SK-N-SH treated with all-trans-retinoic acid at 6 μM for 48 hours (cell line): Measurements from ENCODE around the gene ABCB8.

Source experiments
- ATAC-seq: fragments of 200-7000 bp; cut with Tn5 transposase; 3 replicates; pipeline ENCODE4 v1.9.1; 2020; ENCODE audit warnings: mild to moderate bottlenecking, moderate library complexity
- BACH2 ChIP-seq: fragments of 250-450 bp; sonication (Bioruptor Pico); IDR thresholded peaks from 2 replicates; pipeline ENCODE4 v1.9.0; 2021; ENCODE audit warnings: mild to moderate bottlenecking, borderline replicate concordance
- CSRNP3 ChIP-seq: fragments of 250-450 bp; sonication (Bioruptor Pico); IDR thresholded peaks from 2 replicates; pipeline ENCODE4 v1.5.1; 2021; ENCODE audit warnings: mild to moderate bottlenecking, moderate library complexity
- ESRRG ChIP-seq: fragments of 250-450 bp; sonication (Bioruptor Pico); IDR thresholded peaks from 2 replicates; pipeline ENCODE4 v1.6.1; 2021; ENCODE audit warnings: mild to moderate bottlenecking
- GLIS3 ChIP-seq: fragments of 250-450 bp; sonication (Bioruptor Pico); IDR thresholded peaks from 2 replicates; pipeline ENCODE4 v1.5.0; 2020; ENCODE audit warnings: mild to moderate bottlenecking, moderate library complexity
- ISL1 ChIP-seq: fragments of 250-450 bp; sonication (Bioruptor Pico); IDR thresholded peaks from 2 replicates; pipeline ENCODE4 v2.1.2; 2022; ENCODE audit warnings: mild to moderate bottlenecking, moderate library complexity
- OSR1 ChIP-seq: fragments of 250-450 bp; sonication (Bioruptor Pico); IDR thresholded peaks from 2 replicates; pipeline ENCODE4 v1.8.0; 2022; ENCODE audit warnings: moderate library complexity, mild to moderate bottlenecking, inconsistent platforms
- PATZ1 ChIP-seq: fragments of 250-450 bp; sonication (Bioruptor Pico); IDR thresholded peaks from 2 replicates; pipeline ENCODE4 v1.8.0; 2020; ENCODE audit warnings: mild to moderate bottlenecking, moderate library complexity, borderline replicate concordance
- POU6F1 ChIP-seq: fragments of 250-450 bp; sonication (Bioruptor Pico); IDR thresholded peaks from 2 replicates; pipeline ENCODE4 v1.8.0; 2021; ENCODE audit warnings: low read depth, mild to moderate bottlenecking, moderate library complexity, borderline replicate concordance
- PPARA ChIP-seq: fragments of 250-450 bp; sonication (Bioruptor Pico); IDR thresholded peaks from 2 replicates; pipeline ENCODE4 v1.5.0; 2020; ENCODE audit warnings: mild to moderate bottlenecking, borderline replicate concordance
- RARB ChIP-seq: fragments of 250-450 bp; sonication (Bioruptor Pico); IDR thresholded peaks from 2 replicates; pipeline ENCODE4 v1.8.0; 2021; ENCODE audit warnings: mild to moderate bottlenecking, moderate library complexity
- SNAI2 ChIP-seq: fragments of 250-450 bp; sonication (Bioruptor Pico); IDR thresholded peaks from 2 replicates; pipeline ENCODE4 v1.5.0; 2020; ENCODE audit warnings: mild to moderate bottlenecking, moderate library complexity
- TCF4 ChIP-seq: fragments of 250-450 bp; sonication (Bioruptor Pico); IDR thresholded peaks from 2 replicates; pipeline ENCODE4 v1.8.0; 2021; ENCODE audit warnings: mild to moderate bottlenecking, moderate library complexity, borderline replicate concordance
- TOX ChIP-seq: fragments of 250-450 bp; sonication (Bioruptor Pico); IDR thresholded peaks from 2 replicates; pipeline ENCODE4 v1.8.0; 2021; ENCODE audit warnings: mild to moderate bottlenecking, moderate library complexity, borderline replicate concordance
- ZC3H10 ChIP-seq: fragments of 250-450 bp; sonication (Bioruptor Pico); IDR thresholded peaks from 2 replicates; pipeline ENCODE4 v1.5.1; 2021; ENCODE audit warnings: mild to moderate bottlenecking, moderate library complexity
- ZFP3 ChIP-seq: fragments of 250-450 bp; sonication (Bioruptor Pico); IDR thresholded peaks from 2 replicates; pipeline ENCODE4 v1.5.0; 2020; ENCODE audit warnings: mild to moderate bottlenecking, moderate library complexity
- ZFP30 ChIP-seq: fragments of 450-650 bp; formaldehyde crosslinking; IDR thresholded peaks from 2 replicates; pipeline ENCODE4 v1.5.0; 2022; ENCODE audit warnings: mild to moderate bottlenecking, moderate library complexity
- ZNF70 ChIP-seq: fragments of 450-650 bp; formaldehyde crosslinking; IDR thresholded peaks from 2 replicates; pipeline ENCODE4 v1.5.0; 2020; ENCODE audit warnings: mild to moderate bottlenecking, moderate library complexity
- ZNF8 ChIP-seq: fragments of 450-650 bp; formaldehyde crosslinking; IDR thresholded peaks from 2 replicates; pipeline ENCODE4 v1.5.0; 2020; ENCODE audit warnings: mild to moderate bottlenecking, moderate library complexity
- TF ChIP-seq, protein P1 (sequence below): fragments of 250-450 bp; sonication (Bioruptor Pico); IDR thresholded peaks from 2 replicates; pipeline ENCODE4 v1.5.1; 2020; ENCODE audit warnings: low read depth, mild to moderate bottlenecking, moderate library complexity

Gene ABCB8

GRCh38 chr7:151061213-151062110 lies 33.2 kb downstream of the ABCB8 start (continued):
- TF ChIP-seq, protein P1, sequence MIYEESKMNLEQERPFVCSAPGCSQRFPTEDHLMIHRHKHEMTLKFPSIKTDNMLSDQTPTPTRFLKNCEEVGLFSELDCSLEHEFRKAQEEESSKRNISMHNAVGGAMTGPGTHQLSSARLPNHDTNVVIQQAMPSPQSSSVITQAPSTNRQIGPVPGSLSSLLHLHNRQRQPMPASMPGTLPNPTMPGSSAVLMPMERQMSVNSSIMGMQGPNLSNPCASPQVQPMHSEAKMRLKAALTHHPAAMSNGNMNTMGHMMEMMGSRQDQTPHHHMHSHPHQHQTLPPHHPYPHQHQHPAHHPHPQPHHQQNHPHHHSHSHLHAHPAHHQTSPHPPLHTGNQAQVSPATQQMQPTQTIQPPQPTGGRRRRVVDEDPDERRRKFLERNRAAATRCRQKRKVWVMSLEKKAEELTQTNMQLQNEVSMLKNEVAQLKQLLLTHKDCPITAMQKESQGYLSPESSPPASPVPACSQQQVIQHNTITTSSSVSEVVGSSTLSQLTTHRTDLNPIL: no peak
- TF ChIP-seq, all 23 proteins: peak for 0

- TF ChIP-seq TOX (CRISPR knock-in tag): no peak
- TF ChIP-seq POU6F1 (CRISPR knock-in tag): no peak
- TF ChIP-seq ZC3H10: no peak
- no peak for TF ChIP-seq ISL1
- no peak for TF ChIP-seq ZNF70 (CRISPR knock-in tag)
- no peak for TF ChIP-seq GLIS3 (CRISPR knock-in tag)
- no peak for TF ChIP-seq OSR1
- TF ChIP-seq CSRNP3 (CRISPR knock-in tag): no peak
- TF ChIP-seq ZFP3 (CRISPR knock-in tag): no peak
- no peak for TF ChIP-seq ZNF8
- no peak for TF ChIP-seq RARB (CRISPR knock-in tag)
- no peak for TF ChIP-seq PPARA (CRISPR knock-in tag)
- ATAC-seq: no peak
These were observed 33.8 kb downstream of the ABCB8 start for GRCh38 chr7:151062111-151062398.

DNA sequence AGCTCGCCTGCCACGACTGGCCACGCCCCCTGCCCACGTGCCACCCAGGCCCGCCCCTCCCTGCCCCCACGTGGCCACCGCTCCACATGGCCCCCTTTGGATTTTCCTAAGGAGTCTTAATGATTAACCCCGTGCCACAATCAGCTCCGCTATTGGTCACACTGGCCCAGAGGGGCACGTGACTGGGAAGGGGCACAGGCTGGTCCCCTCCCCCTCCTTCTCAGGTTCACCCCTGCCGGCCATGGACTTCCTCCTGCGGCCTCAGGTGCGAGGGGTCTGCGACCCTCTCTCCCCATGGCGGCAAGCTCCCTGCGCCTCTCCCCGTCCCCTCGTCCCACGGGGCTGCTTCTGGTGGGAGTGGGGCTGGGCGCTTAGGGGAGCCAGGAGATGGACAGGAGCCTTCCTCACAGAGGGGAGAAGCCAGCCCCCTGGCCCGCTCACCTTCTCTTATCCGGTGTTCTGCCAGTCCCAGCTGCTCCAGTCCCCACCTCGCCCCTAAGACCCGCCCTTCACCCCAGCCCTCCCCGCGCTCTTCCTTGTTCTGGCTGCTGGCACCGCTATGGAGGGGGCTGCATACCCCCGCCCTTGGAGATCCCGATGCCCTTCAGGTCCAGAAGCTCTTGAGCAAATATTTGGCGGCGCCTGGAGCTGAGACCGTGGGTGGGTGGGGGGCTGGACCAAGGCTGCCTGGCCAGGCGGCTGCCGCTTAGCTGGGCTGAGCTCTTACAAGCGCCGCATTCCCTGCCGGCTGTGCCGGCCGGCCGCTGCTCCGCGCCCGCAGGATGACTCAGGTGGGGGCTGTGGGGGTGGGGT lies 34.4 kb downstream of the ABCB8 start:
- ATAC-seq: no peak
- no peak for TF ChIP-seq POU6F1 (CRISPR knock-in tag)
- no peak for TF ChIP-seq PATZ1 (CRISPR knock-in tag)
- TF ChIP-seq ZFP3 (CRISPR knock-in tag): 0 out of 2 replicates have a peak, but pooled peaks have one; percentile 28

- TF ChIP-seq GLIS3 (CRISPR knock-in tag): no peak
- TF ChIP-seq ZFP3 (CRISPR knock-in tag): no peak
- TF ChIP-seq ZFP30: no peak
- TF ChIP-seq ZNF8: no peak
- TF ChIP-seq TOX (CRISPR knock-in tag): no peak
- TF ChIP-seq BACH2 (CRISPR knock-in tag): no peak
- no peak for TF ChIP-seq PPARA (CRISPR knock-in tag)
- no peak for TF ChIP-seq RARB (CRISPR knock-in tag)
- TF ChIP-seq ESRRG: no peak
- TF ChIP-seq, protein P1: no peak
- TF ChIP-seq TCF4 (CRISPR knock-in tag): no peak
- TF ChIP-seq SNAI2: no peak
- no peak for TF ChIP-seq PATZ1 (CRISPR knock-in tag)
- no peak for TF ChIP-seq ZC3H10
- TF ChIP-seq OSR1: no peak
- no peak for TF ChIP-seq ZNF70 (CRISPR knock-in tag)
- no peak for ATAC-seq
These were observed 34.9 kb downstream of the ABCB8 start for GRCh38 chr7:151063212-151063561.
